ENCODE data around the gene ADAM12. TPM values are rescaled to one million over a fixed set of nuclear protein-coding genes. Genes with fewer than 3 reads are reported as not detected.

ADAM12 gene
- total and polyA plus RNA-seq, 2 of the 13 experiments (the other 11 are each of a cell fraction or from before 2014, with no cell fraction given) = not detected

GRCh38 chr10:126131341-126131740 is 256.9 kb downstream of the ADAM12 start:
- CTCF ChIA-PET (ENCODE audit: low intra/inter-chr PET ratio, low total read pairs) = no interaction called here
- Histone ChIP-seq H3K9me3 (ENCODE audit: low read length) (no peaks in the 10 kb centered on the region), H3K27ac (ENCODE audit: extremely low read length, insufficient read depth, low read length) (no peak overlapping the region), H3K4me2 (ENCODE audit: low read depth, low read length) (no peak overlapping the region), H3K4me3 (replicated peaks in 1 of 3; ENCODE audit: insufficient read depth in 1 of 3, low read depth in 2 of 3, low read length in 3 of 3) (no peak overlapping the region), H3K27me3 (ENCODE audit: control insufficient read depth in 1 of 2, insufficient read depth in 2 of 2, low read length in 2 of 2) (peaks cover 0 to 1% of the 10 kb centered on the region in 2 experiments; a peak in 3 of 5 replicates), H3K36me3 (replicated peaks in 1 of 2; ENCODE audit: control insufficient read depth in 1 of 2, insufficient read depth in 2 of 2, low read length in 2 of 2) (no peaks in the 10 kb centered on the region), H3K9ac (ENCODE audit: insufficient read depth, low read depth, low read length) (no peak overlapping the region), H2AFZ (ENCODE audit: low read length) (no peak overlapping the region), H3K4me1 (ENCODE audit: insufficient read depth, low read length) (no peaks in the 10 kb centered on the region), H3K79me2 (ENCODE audit: insufficient read depth, low read length) (no peaks in the 10 kb centered on the region), H4K20me1 (ENCODE audit: insufficient read depth, low read length) (no peaks in the 10 kb centered on the region)
- intact Hi-C loops (cut with micrococcal nuclease; ENCODE audit: unreplicated experiment) = no loop called here
- no peak for FAIRE-seq
- ATAC-seq = no peak
- TF ChIP-seq MEF2D (CRISPR knock-in tag; IDR thresholded peaks at IDR 0.05) (no peak), ZMYM3 (CRISPR knock-in tag; IDR thresholded peaks at IDR 0.05) (no peak), IKZF1 (IDR thresholded peaks at IDR 0.05) (no peak), ZNF724P (CRISPR knock-in tag; IDR thresholded peaks at IDR 0.05; ENCODE audit: borderline replicate concordance) (no peak), HNF1B (CRISPR knock-in tag; IDR thresholded peaks at IDR 0.05) (no peak), ZNF577 (CRISPR knock-in tag; IDR thresholded peaks at IDR 0.05; ENCODE audit: borderline replicate concordance, low read depth) (no peak), FOXM1 (CRISPR knock-in tag; IDR thresholded peaks at IDR 0.05) (no peak), MBD4 (IDR thresholded peaks at IDR 0.05; ENCODE audit: borderline replicate concordance, low read length) (no peak), RFX3 (CRISPR knock-in tag; IDR thresholded peaks at IDR 0.05) (no peak), ZNF709 (CRISPR knock-in tag; IDR thresholded peaks at IDR 0.05) (no peak), ZNF382 (CRISPR knock-in tag; IDR thresholded peaks at IDR 0.05; ENCODE audit: borderline replicate concordance) (no peak), ARNT (IDR thresholded peaks at IDR 0.05) (no peak)
- in situ Hi-C loops (cut with HindIII; ENCODE audit: extremely low pct_ligation_motif_present, low pct_unique_long_range_greater_than_20kb) = no loop called here
- no peak for DNase-seq (ENCODE audit: low spot score)
- POLR2A ChIA-PET = no interaction called here
- WGBS (ENCODE audit: low lambda C conversion rate) = 6% methylated on average over 3 of the region's 4 CpGs
- BruUV-seq (replicated peaks) = no TSS peak
